ENCODE data around the gene RBMS3.
"Not testable (repeated sequence)": the region's sequence is repeated elsewhere in the genome, so short reads cannot be mapped to it uniquely, and the experiment has no call there.

DNA sequence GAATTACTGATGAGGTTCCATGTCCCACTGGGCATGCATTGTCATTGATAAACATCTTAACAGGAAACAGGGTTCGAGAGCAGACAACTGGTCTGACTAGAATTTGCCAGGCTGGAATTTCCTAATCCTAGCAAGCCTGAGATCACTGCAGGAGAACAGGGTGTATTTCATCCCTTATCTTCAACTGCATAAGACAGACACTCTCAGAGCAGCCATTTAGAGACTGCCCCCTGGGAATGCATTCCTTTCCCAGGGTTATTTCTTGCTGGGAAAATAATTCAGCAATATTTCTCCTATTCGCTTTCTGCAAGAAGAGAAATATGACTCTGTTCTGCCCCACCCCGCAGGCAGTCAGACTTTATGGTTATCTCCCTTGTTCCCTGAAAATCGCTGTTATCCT is 113.1 kb downstream of the RBMS3 start:
- TF ChIP-seq, protein P1, sequence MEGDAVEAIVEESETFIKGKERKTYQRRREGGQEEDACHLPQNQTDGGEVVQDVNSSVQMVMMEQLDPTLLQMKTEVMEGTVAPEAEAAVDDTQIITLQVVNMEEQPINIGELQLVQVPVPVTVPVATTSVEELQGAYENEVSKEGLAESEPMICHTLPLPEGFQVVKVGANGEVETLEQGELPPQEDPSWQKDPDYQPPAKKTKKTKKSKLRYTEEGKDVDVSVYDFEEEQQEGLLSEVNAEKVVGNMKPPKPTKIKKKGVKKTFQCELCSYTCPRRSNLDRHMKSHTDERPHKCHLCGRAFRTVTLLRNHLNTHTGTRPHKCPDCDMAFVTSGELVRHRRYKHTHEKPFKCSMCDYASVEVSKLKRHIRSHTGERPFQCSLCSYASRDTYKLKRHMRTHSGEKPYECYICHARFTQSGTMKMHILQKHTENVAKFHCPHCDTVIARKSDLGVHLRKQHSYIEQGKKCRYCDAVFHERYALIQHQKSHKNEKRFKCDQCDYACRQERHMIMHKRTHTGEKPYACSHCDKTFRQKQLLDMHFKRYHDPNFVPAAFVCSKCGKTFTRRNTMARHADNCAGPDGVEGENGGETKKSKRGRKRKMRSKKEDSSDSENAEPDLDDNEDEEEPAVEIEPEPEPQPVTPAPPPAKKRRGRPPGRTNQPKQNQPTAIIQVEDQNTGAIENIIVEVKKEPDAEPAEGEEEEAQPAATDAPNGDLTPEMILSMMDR (IDR thresholded peaks at IDR 0.05; ENCODE audit: insufficient read depth, low read depth, low read length) = not testable (repeated sequence)
- not testable (repeated sequence) for TF ChIP-seq EZH2 (IDR thresholded peaks at IDR 0.05; ENCODE audit: insufficient read depth, low read length)
